AG09309 (cell line): Measurements from ENCODE around the gene DUSP22.

Source experiments
- DNase-seq: peaks from one replicate; pipeline ENCODE4 v3.0.0-alpha.2; 2010; ENCODE audit warnings: low read depth
- H3K4me3 ChIP-seq: 2 replicates; pipeline ENCODE4 v1.5.1; 2011; ENCODE audit warnings: mild to moderate bottlenecking, low read depth, low read length, moderate library complexity; ENCODE audit not compliant: control insufficient read depth
- CTCF ChIP-seq: IDR thresholded peaks from 2 replicates; pipeline ENCODE4 v1.5.1; 2011; ENCODE audit warnings: mild to moderate bottlenecking, low read depth, low read length, inconsistent platforms; ENCODE audit not compliant: insufficient read depth, control insufficient read depth; ENCODE audit errors: missing control alignments

DUSP22 gene

GRCh38 chr6:278494-278893 is 13.8 kb upstream of the DUSP22 start:
- no peak overlapping the region for H3K4me3 ChIP-seq
- no peak for DNase-seq
- TF ChIP-seq CTCF, result no peak

GRCh38 chr6:279341-280029 is 12.8 kb upstream of the DUSP22 start:
- no peak for DNase-seq
- TF ChIP-seq CTCF, result no peak
- no peak overlapping the region for H3K4me3 ChIP-seq

- no peak for TF ChIP-seq CTCF
- DNase-seq, result no peak
These were observed 11.4 kb upstream of the DUSP22 start for GRCh38 chr6:280775-281468.

GRCh38 chr6:281469-282103 is 10.7 kb upstream of the DUSP22 start:
- DNase-seq, result no peak
- TF ChIP-seq CTCF, result no peak
- H3K4me3 ChIP-seq, result no peak overlapping the region

More at GRCh38 chr6:280775-281468, 11.4 kb upstream of the DUSP22 start:
- H3K4me3 ChIP-seq, result no peak overlapping the region

- no peak overlapping the region for H3K4me3 ChIP-seq
- no peak for TF ChIP-seq CTCF
- no peak for DNase-seq
These were observed 10.0 kb upstream of the DUSP22 start for GRCh38 chr6:282177-282866.

GRCh38 chr6:282867-283416 is 9.3 kb upstream of the DUSP22 start:
- DNase-seq, result no peak
- H3K4me3 ChIP-seq, result no peak overlapping the region
- no peak for TF ChIP-seq CTCF
